CD4-positive, CD25-positive, alpha-beta regulatory T cell (primary cell): Measurements from ENCODE around the gene TRAK1. TPM values are rescaled to one million over a fixed set of nuclear protein-coding genes. Genes with fewer than 3 reads are reported as not detected.
A peak's percentile ranks its signal among the peaks of the same experiment; 100 is the strongest.

ENCODE experiments used
- ATAC-seq, 2 donors: fragments of 150-1000 bp; cut with Tn5 transposase; one replicate each; pipeline ENCODE4 v1.10.0; 2021; ENCODE audit warnings: low read depth in 2 of 2, moderate number of reproducible peaks in 2 of 2, moderate library complexity in 1 of 2
- DNase-seq, 3 donors: peaks; one replicate each; pipeline versions ENCODE4 v3.0.0 to v3.0.0-alpha.2; 2012 to 2022; ENCODE audit warnings: mixed read lengths in 1 of 3
- H3K27ac ChIP-seq: one replicate; pipeline ENCODE4 v1.7.0; 2013; ENCODE audit warnings: mild to moderate bottlenecking, low read length; ENCODE audit not compliant: insufficient read depth, poor library complexity, severe bottlenecking
- H3K27me3 ChIP-seq: one replicate; pipeline ENCODE4 v1.7.0; 2013; ENCODE audit warnings: low read length; ENCODE audit not compliant: control insufficient read depth, insufficient read depth
- H3K36me3 ChIP-seq: one replicate; pipeline ENCODE4 v1.7.0; 2013; ENCODE audit warnings: mild to moderate bottlenecking, low read length, moderate library complexity; ENCODE audit not compliant: control insufficient read depth, insufficient read depth
- H3K4me1 ChIP-seq: 2 replicates; pipeline ENCODE4 v1.7.0; 2013; ENCODE audit warnings: mild to moderate bottlenecking, low read length; ENCODE audit not compliant: insufficient read depth, control insufficient read depth, poor library complexity, severe bottlenecking
- H3K4me3 ChIP-seq: one replicate; pipeline ENCODE4 v1.7.0; 2013; ENCODE audit warnings: low read depth, mild to moderate bottlenecking, low read length, moderate library complexity
- H3K9me3 ChIP-seq, 2 experiments: 1 replicate in 1 of 2; 2 replicates in 1 of 2; pipeline ENCODE4 v1.7.0; 2013; ENCODE audit warnings: low read length in 2 of 2, mild to moderate bottlenecking in 1 of 2, moderate library complexity in 1 of 2; ENCODE audit not compliant: control insufficient read depth in 2 of 2
- H3K27ac Mint-ChIP-seq, 3 donors: one replicate each; pipeline ENCODE4 v1.8.0; 2020 to 2022; ENCODE audit warnings: mild to moderate bottlenecking in 3 of 3, mixed read lengths in 3 of 3, moderate library complexity in 2 of 3
- H3K27me3 Mint-ChIP-seq: one replicate; pipeline ENCODE4 v1.8.0; 2022; ENCODE audit warnings: mild to moderate bottlenecking, mixed read lengths
- H3K36me3 Mint-ChIP-seq: one replicate; pipeline ENCODE4 v1.8.0; 2020; ENCODE audit warnings: mixed read lengths
- H3K4me1 Mint-ChIP-seq, 4 donors: one replicate each; pipeline ENCODE4 v1.8.0; 2020 to 2022; ENCODE audit warnings: mixed read lengths in 4 of 4, mild to moderate bottlenecking in 1 of 4
- H3K4me3 Mint-ChIP-seq, 4 donors: one replicate each; pipeline ENCODE4 v1.8.0; 2020 to 2022; ENCODE audit warnings: mild to moderate bottlenecking in 4 of 4, mixed read lengths in 4 of 4, moderate library complexity in 3 of 4
- H3K9me3 Mint-ChIP-seq, 7 donors: one replicate each; pipeline ENCODE4 v1.8.0; 2020 to 2022; ENCODE audit warnings: mixed read lengths in 7 of 7, mild to moderate bottlenecking in 3 of 7, moderate library complexity in 2 of 7
- polyA plus RNA-seq, 4 donors: library from polyadenylated mRNA; unstranded; fragments of 300-500 nt; fragmentation: Illumina TruSeq; gene quantifications; one replicate each; pipeline ENCODE4 v1.2.3, GENCODE V29; 2021
- total RNA-seq: library from RNA; stranded (reverse); gene quantifications from one replicate; pipeline ENCODE4 v1.2.3, GENCODE V29; 2022

TRAK1 gene
- total and polyA plus RNA-seq, 5 donors from 2014 or later = 2.6 to 23.3 (median 3.5) TPM

DNA sequence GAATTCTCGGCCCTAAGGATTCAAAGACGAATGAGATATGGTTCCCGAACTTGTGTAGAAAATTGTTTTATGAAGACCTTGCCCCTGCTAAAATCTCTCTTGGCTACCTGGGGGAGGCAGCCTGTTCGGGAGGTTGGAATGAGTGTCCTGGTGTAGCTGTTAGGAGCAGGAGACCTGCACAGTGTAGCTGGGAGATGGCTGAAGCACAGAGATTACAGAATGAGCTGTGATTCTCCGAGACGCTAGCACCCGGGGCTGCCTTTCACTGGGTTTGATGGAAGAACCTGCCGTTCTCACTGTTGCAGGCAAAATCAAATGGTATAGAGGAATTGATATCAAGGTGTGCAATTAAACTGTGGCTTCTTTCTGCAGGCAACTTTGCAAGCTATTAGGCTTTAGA is 68.0 kb downstream of the TRAK1 start:
- no peak overlapping the region for H3K27ac ChIP-seq
- H3K36me3 ChIP-seq = no peaks in the 10 kb centered on the region
- Mint-ChIP-seq H3K36me3 (peaks cover 4% of the 10 kb centered on the region), H3K9me3 (peaks cover 0 to 2% (median 0%) of the 10 kb centered on the region in 7 donors), H3K4me3 (peak overlapping the region; percentile 12 to 79 (median 50)), H3K4me1 (peaks cover 20 to 45% (median 33%) of the 10 kb centered on the region in 4 donors), H3K27me3 (no peaks in the 10 kb centered on the region), H3K27ac (peak overlapping the region; percentile 18 to 88 (median 80))
- H3K4me1 ChIP-seq = peaks cover 13% of the 10 kb centered on the region
- H3K27me3 ChIP-seq = no peaks in the 10 kb centered on the region
- H3K4me3 ChIP-seq = peak overlapping the region; percentile 56
- DNase-seq (no peak), ATAC-seq (no peak)
- H3K9me3 ChIP-seq = no peaks in the 10 kb centered on the region

DNA sequence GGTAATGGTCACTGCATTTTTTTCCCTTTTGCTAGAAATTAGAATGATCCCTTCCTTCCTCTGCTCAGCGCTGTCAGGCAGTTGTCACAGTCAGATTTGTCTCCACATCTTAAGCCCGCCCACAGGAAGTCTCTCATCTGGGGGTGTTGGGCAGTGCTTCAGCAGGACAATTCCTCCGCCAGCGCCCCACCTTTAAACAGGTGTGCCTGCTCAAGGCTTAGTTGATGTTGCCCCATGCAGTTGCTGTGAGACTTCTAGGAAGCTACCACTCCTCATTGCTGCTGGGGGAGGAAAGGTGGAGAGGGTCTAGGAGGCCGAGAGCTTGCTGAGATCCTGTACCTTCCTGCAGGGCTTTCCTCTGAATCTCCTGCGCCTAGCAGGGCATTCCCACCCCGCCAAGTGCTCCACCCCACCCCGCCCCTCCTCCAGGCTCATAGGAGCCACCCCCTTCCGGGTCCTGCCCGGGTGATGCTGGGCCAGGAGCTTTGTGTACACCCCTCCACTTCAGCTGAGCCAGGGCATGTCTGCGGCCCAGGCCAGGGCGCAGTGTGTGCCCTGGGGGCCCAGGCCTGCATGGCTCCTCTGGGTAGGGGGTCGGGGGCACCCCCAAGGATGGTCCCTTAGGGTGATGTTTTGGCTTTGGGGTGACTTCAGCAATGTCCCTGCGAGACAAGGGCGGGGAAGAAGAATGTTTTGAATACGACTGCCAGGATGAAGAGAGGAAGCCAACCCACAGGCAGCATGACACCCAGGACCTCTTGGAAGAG is 68.7 kb downstream of the TRAK1 start:
- H3K4me3 ChIP-seq = peak overlapping the region; percentile 56
- ATAC-seq = peak; percentile 75 to 83

DNA sequence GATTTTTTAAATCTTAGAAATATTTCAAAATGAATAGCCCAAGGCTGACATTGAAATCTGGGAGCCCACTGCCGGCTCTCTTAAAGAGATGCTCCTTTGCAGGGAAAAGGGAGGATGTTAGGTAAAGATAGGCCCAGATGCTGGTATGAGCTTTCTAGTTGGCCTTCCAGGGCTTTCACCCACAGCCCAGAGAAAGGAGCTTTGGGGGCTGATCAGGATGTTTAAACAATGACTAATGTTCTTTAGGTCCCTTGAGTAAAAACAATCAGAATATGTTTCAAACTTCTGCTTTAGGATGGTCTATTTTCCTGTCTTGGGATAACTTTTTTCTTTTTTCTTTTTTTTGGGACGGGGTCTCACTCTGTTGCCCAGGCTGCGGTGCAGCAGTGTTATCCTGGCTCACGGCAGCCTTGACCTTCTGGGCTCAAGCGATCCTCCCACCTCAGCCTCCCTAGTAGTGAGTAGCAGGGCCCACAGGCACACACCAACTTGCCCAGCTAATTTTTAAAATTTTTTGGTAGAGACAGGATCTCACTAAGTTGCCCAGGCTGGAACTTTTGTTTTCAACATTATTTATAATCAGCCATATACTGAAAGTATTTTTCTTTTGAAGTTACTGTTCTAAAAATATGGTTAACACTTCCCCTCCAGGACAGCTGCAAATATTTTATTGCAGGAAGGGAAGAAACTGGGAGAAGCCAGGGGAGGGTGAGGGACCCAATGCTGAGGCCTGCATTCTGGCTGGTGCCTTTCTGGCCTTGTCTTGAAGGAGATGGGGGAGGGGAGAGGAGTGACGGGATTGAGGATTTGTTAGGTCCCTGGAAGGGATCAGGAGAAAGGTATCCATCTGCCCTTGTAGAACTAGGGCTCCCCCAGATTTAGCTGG is 70.1 kb downstream of the TRAK1 start:
- no peaks in the 10 kb centered on the region for H3K27me3 Mint-ChIP-seq
- no peak overlapping the region for H3K4me3 Mint-ChIP-seq
- no peaks in the 10 kb centered on the region for H3K9me3 Mint-ChIP-seq
- Histone ChIP-seq H3K4me1 (peaks cover 13% of the 10 kb centered on the region), H3K27ac (no peak overlapping the region), H3K27me3 (no peaks in the 10 kb centered on the region), H3K36me3 (no peaks in the 10 kb centered on the region), H3K9me3 (no peaks in the 10 kb centered on the region), H3K4me3 (no peak overlapping the region)
- H3K27ac Mint-ChIP-seq = peak overlapping the region in 1 of 3 donors; percentile 80
- H3K36me3 Mint-ChIP-seq = peaks cover 3% of the 10 kb centered on the region
- ATAC-seq = no peak
- DNase-seq = no peak
- peaks cover 20 to 47% (median 34%) of the 10 kb centered on the region in 4 donors for H3K4me1 Mint-ChIP-seq

More for the DNA sequence above, 68.7 kb downstream of the TRAK1 start:
- peak overlapping the region; percentile 39 to 79 (median 69) for H3K4me3 Mint-ChIP-seq
- peak; percentile 14 to 88 (median 30) for DNase-seq
- H3K27ac ChIP-seq = peak overlapping the region; percentile 51
- H3K27me3 ChIP-seq = no peaks in the 10 kb centered on the region
- no peaks in the 10 kb centered on the region for H3K36me3 Mint-ChIP-seq
- peak overlapping the region in 2 of 3 donors; percentile 80 to 88 for H3K27ac Mint-ChIP-seq
- no peaks in the 10 kb centered on the region for H3K36me3 ChIP-seq
- H3K9me3 Mint-ChIP-seq = no peaks in the 10 kb centered on the region
- H3K4me1 Mint-ChIP-seq = peaks cover 20 to 45% (median 33%) of the 10 kb centered on the region in 4 donors
- H3K27me3 Mint-ChIP-seq = no peaks in the 10 kb centered on the region
- peaks cover 13% of the 10 kb centered on the region for H3K4me1 ChIP-seq
- no peaks in the 10 kb centered on the region for H3K9me3 ChIP-seq

DNA sequence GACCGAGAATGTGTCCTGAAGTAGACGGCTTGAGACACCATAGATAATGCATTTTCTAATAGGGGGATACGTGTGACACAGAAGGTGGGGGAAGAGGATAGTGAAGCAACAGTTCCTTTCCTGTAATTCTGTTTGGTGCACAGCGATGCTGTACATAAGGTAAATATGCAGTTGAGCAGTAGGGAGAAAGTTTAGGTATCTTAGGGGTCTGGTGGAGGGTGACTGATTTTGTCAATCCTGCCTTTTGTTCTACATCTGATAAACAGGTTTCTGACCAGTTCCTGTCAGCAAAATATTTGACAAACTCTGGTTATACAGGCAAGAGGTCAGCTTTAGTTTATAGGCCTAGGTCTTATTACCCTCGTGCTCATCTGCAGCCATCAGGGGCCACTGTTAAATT is 71.3 kb downstream of the TRAK1 start:
- peaks cover 13% of the 10 kb centered on the region for H3K4me1 ChIP-seq
- ATAC-seq = no peak
- H3K9me3 ChIP-seq = no peaks in the 10 kb centered on the region
- H3K27ac ChIP-seq = no peak overlapping the region
- H3K4me3 ChIP-seq = no peak overlapping the region
- H3K27me3 ChIP-seq = no peaks in the 10 kb centered on the region
- H3K4me3 Mint-ChIP-seq = no peak overlapping the region
- peaks cover 19 to 47% (median 34%) of the 10 kb centered on the region in 4 donors for H3K4me1 Mint-ChIP-seq
- H3K27ac Mint-ChIP-seq = peak overlapping the region in 1 of 3 donors; percentile 87
- peaks cover 3% of the 10 kb centered on the region for H3K36me3 Mint-ChIP-seq
- H3K36me3 ChIP-seq = no peaks in the 10 kb centered on the region
- no peaks in the 10 kb centered on the region for H3K27me3 Mint-ChIP-seq
- no peak for DNase-seq
- H3K9me3 Mint-ChIP-seq = no peaks in the 10 kb centered on the region

DNA sequence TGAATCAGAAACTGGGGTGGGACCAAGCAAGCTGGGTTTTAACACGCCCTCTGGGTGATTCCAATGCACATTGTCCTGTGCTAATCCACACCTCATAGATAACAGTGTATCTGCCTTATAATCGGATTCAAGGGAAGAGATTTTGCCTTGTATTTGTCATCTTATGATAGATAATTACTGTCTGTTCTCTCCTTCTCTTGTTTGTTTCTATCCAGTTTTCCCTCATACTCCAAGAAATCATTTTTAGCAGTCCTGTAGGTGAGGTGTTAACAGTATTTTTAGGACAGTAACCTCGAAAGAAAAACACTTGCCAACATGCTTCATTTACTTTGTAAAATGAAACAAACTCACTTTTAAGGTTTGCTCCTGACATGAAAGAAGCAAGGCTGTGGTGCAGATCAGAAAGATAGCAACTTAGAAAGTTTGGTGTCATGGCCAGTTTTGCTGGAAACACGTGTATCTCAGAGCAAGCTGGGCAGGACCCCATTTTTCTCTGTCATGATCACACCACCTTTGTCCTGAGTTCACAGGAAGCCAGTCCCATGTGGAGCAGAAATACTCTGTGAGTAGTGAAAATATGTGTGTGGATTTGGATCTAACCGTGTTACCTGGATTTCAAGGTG is 72.6 kb downstream of the TRAK1 start:
- Histone ChIP-seq H3K27me3 (no peaks in the 10 kb centered on the region), H3K36me3 (no peaks in the 10 kb centered on the region), H3K4me1 (peaks cover 13% of the 10 kb centered on the region), H3K4me3 (no peak overlapping the region), H3K9me3 (no peaks in the 10 kb centered on the region), H3K27ac (no peak overlapping the region)
- H3K4me3 Mint-ChIP-seq = no peak overlapping the region
- H3K27ac Mint-ChIP-seq = peak overlapping the region; percentile 34 to 68 (median 43)
- ATAC-seq (no peak), DNase-seq (peak in 1 of 3 donors; percentile 49)
- H3K27me3 Mint-ChIP-seq = no peaks in the 10 kb centered on the region
- peaks cover 3% of the 10 kb centered on the region for H3K36me3 Mint-ChIP-seq
- H3K4me1 Mint-ChIP-seq = peaks cover 10 to 43% (median 29%) of the 10 kb centered on the region in 4 donors
- no peaks in the 10 kb centered on the region for H3K9me3 Mint-ChIP-seq

DNA sequence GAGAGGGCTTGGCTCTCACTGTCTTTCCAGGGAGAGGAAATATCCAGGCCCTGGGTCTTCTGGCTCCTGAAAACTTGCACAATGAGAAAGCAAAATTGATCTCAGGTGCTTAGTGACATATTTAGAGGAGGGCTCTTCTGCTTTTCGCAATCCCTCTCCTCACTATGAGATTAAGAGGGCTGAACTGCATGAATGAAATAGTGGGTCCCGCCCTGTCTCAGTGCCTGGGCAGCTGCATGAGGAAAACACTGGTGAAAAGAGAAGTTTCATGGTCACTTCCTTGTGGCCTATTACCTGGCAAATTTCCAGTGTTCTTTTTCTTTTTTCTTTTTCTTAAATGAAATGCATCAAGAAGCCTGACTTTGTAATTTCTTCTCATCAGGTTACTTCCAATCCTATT is 73.5 kb downstream of the TRAK1 start:
- H3K27me3 Mint-ChIP-seq = no peaks in the 10 kb centered on the region
- ATAC-seq (no peak), DNase-seq (no peak)
- H3K9me3 Mint-ChIP-seq = no peaks in the 10 kb centered on the region
- H3K4me1 Mint-ChIP-seq = peaks cover 4 to 36% (median 23%) of the 10 kb centered on the region in 4 donors
- Histone ChIP-seq H3K4me3 (no peak overlapping the region), H3K4me1 (peaks cover 7% of the 10 kb centered on the region), H3K9me3 (no peaks in the 10 kb centered on the region), H3K36me3 (no peaks in the 10 kb centered on the region), H3K27ac (no peak overlapping the region), H3K27me3 (no peaks in the 10 kb centered on the region)
- H3K4me3 Mint-ChIP-seq = no peak overlapping the region
- H3K36me3 Mint-ChIP-seq = peaks cover 3% of the 10 kb centered on the region
- peak overlapping the region in 2 of 3 donors; percentile 68 to 76 for H3K27ac Mint-ChIP-seq

DNA sequence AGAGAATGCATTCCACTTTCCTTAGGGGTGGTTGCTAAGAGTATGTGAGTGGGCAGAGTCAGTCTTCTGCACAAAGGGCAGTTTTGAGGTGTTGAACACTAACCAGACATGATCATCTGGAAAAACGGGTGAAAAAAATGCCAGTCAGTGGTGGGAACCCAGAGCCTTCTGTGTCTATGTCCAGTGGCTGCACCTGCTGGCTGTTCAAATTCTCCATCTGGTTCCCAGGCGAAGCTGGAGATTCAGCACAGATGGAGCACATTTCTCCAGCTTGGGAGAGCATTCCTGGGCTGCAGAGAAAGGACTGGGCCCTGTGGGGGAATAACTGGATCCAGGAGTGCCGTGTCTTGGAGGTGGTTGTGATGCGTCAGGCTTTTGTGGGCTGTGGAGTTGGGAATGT is 74.1 kb downstream of the TRAK1 start:
- H3K27me3 ChIP-seq = no peaks in the 10 kb centered on the region
- Mint-ChIP-seq H3K9me3 (no peaks in the 10 kb centered on the region), H3K36me3 (peaks cover 3% of the 10 kb centered on the region), H3K27ac (peak overlapping the region in 1 of 3 donors; percentile 2), H3K27me3 (no peaks in the 10 kb centered on the region), H3K4me1 (peaks cover 4 to 36% (median 21%) of the 10 kb centered on the region in 4 donors), H3K4me3 (no peak overlapping the region)
- no peaks in the 10 kb centered on the region for H3K9me3 ChIP-seq
- no peak overlapping the region for H3K27ac ChIP-seq
- DNase-seq = no peak
- no peak for ATAC-seq
- H3K4me1 ChIP-seq = peaks cover 1% of the 10 kb centered on the region
- H3K36me3 ChIP-seq = no peaks in the 10 kb centered on the region
- no peak overlapping the region for H3K4me3 ChIP-seq
